ENCODE data around the gene PYGB. TPM values are rescaled to one million over a fixed set of nuclear protein-coding genes. Genes with fewer than 3 reads are reported as not detected.

Gene PYGB
- total RNA-seq, 4 donors from 2014 or later: 63.7 to 94.6 (median 82.4) TPM

GRCh38 chr20:25247518-25247955 lies 348 bp upstream of the PYGB start:
- DNase-seq (ENCODE audit: low spot score): no peak

GRCh38 chr20:25248786-25249172 lies 894 bp downstream of the PYGB start:
- no peak for TF ChIP-seq CTCF (IDR thresholded peaks at IDR 0.05)
- DNase-seq (ENCODE audit: low spot score) (no peak), ATAC-seq (ENCODE audit: low FRiP score) (no peak)

More at GRCh38 chr20:25247518-25247955, 348 bp upstream of the PYGB start:
- no peak for TF ChIP-seq CTCF (IDR thresholded peaks at IDR 0.05)
- ATAC-seq (ENCODE audit: low FRiP score): peak; percentile 64

GRCh38 chr20:25249198-25249931 lies 1.5 kb downstream of the PYGB start:
- DNase-seq (ENCODE audit: low spot score): no peak

GRCh38 chr20:25250508-25250907 lies 2.6 kb downstream of the PYGB start:
- no peak for TF ChIP-seq CTCF (IDR thresholded peaks at IDR 0.05)
- DNase-seq (ENCODE audit: low spot score): no peak
- ATAC-seq (ENCODE audit: low FRiP score): no peak

More at GRCh38 chr20:25249198-25249931, 1.5 kb downstream of the PYGB start:
- TF ChIP-seq CTCF (IDR thresholded peaks at IDR 0.05): no peak
- no peak for ATAC-seq (ENCODE audit: low FRiP score)

- no peak for TF ChIP-seq CTCF (IDR thresholded peaks at IDR 0.05)
- ATAC-seq (ENCODE audit: low FRiP score): no peak
- DNase-seq (ENCODE audit: low spot score): no peak
These were observed 3.1 kb downstream of the PYGB start for GRCh38 chr20:25251019-25251418.

GRCh38 chr20:25251558-25251957 lies 3.7 kb downstream of the PYGB start:
- ATAC-seq (ENCODE audit: low FRiP score): no peak
- no peak for TF ChIP-seq CTCF (IDR thresholded peaks at IDR 0.05)
- DNase-seq (ENCODE audit: low spot score): no peak

GRCh38 chr20:25252230-25252651 lies 4.4 kb downstream of the PYGB start:
- no peak for DNase-seq (ENCODE audit: low spot score)
- ATAC-seq (ENCODE audit: low FRiP score): no peak
- no peak for TF ChIP-seq CTCF (IDR thresholded peaks at IDR 0.05)
